Inferior parietal cortex (tissue), 1 donor: ENCODE data around the gene NYAP2.
A peak's percentile ranks its signal among the peaks of the same experiment; 100 is the strongest.

ENCODE experiments used
- DNase-seq: peaks from one replicate; pipeline ENCODE4 v3.0.0-alpha.2; 2016; ENCODE audit errors: extremely low spot score

Gene NYAP2

GRCh38 chr2:225399504-225399903 lies at the start of gene NYAP2:
NYAP2 (plus strand) TSS chr2:225399710; CDS start chr2:225408881, 9,171 bp downstream.
- DNase-seq: peak; percentile 47

GRCh38 chr2:225353579-225354085 lies 45.9 kb upstream of the NYAP2 start:
- no peak for DNase-seq

- no peak for DNase-seq
Measured at GRCh38 chr2:225354281-225354774, 45.2 kb upstream of the NYAP2 start.

- no peak for DNase-seq
Measured at GRCh38 chr2:225355788-225356187, 43.7 kb upstream of the NYAP2 start.

GRCh38 chr2:225366731-225367130 lies 32.8 kb upstream of the NYAP2 start:
- no peak for DNase-seq

- no peak for DNase-seq
Measured at GRCh38 chr2:225367482-225367881, 32.0 kb upstream of the NYAP2 start.

- DNase-seq: no peak
Measured at GRCh38 chr2:225378984-225379383, 20.5 kb upstream of the NYAP2 start.

- DNase-seq: no peak
Measured at GRCh38 chr2:225379856-225380255, 19.7 kb upstream of the NYAP2 start.

GRCh38 chr2:225381609-225382008 lies 17.9 kb upstream of the NYAP2 start:
- no peak for DNase-seq

GRCh38 chr2:225398372-225398771 lies 1.1 kb upstream of the NYAP2 start:
- DNase-seq: no peak

GRCh38 chr2:225400060-225400511 lies 576 bp downstream of the NYAP2 start:
- peak; percentile 60 for DNase-seq

GRCh38 chr2:225400546-225401400 lies 1.3 kb downstream of the NYAP2 start:
- no peak for DNase-seq

- DNase-seq: no peak
Measured at GRCh38 chr2:225402210-225402776, 2.8 kb downstream of the NYAP2 start.

GRCh38 chr2:225411452-225411851 lies 11.9 kb downstream of the NYAP2 start:
- no peak for DNase-seq

- DNase-seq: no peak
Measured at GRCh38 chr2:225413786-225414185, 14.3 kb downstream of the NYAP2 start.

GRCh38 chr2:225414902-225415301 lies 15.4 kb downstream of the NYAP2 start:
- DNase-seq: no peak

- no peak for DNase-seq
Measured at GRCh38 chr2:225415341-225415740, 15.8 kb downstream of the NYAP2 start.

GRCh38 chr2:225415792-225416191 lies 16.3 kb downstream of the NYAP2 start:
- no peak for DNase-seq

GRCh38 chr2:225416616-225417367 lies 17.3 kb downstream of the NYAP2 start:
- DNase-seq: no peak

GRCh38 chr2:225419033-225419432 lies 19.5 kb downstream of the NYAP2 start:
- DNase-seq: no peak

- DNase-seq: no peak
Measured at GRCh38 chr2:225422145-225422544, 22.6 kb downstream of the NYAP2 start.

GRCh38 chr2:225425284-225425683 lies 25.8 kb downstream of the NYAP2 start:
- DNase-seq: no peak
